Neural cell (in vitro differentiated cells): ENCODE results near the gene UBASH3B. TPM values are rescaled to one million over a fixed set of nuclear protein-coding genes. Genes with fewer than 3 reads are reported as not detected.

Experiments
- H2AFZ ChIP-seq: fragments of 200-600, 300-800 bp; sonication (generic), shearing (Covaris generic); 2 replicates; pipeline ENCODE4 v1.6.0; 2014; ENCODE audit warnings: low read depth, mild to moderate bottlenecking, antibody characterized with exemption, low read length, moderate library complexity
- H3F3A ChIP-seq: fragments of 200-600 bp; shearing (Covaris generic); 2 replicates; pipeline ENCODE4 v1.6.1; 2016; ENCODE audit warnings: mild to moderate bottlenecking, moderate library complexity, mixed read lengths, antibody characterized with exemption, low read length; ENCODE audit not compliant: insufficient read depth, poor library complexity, severe bottlenecking
- H3K27ac ChIP-seq: fragments of 200-600, 300-800 bp; sonication (generic), shearing (Covaris generic); 2 replicates; pipeline ENCODE4 v1.5.1; 2014; ENCODE audit warnings: mild to moderate bottlenecking, low read length, moderate library complexity
- H3K27me3 ChIP-seq: fragments of 300-800, 200-600 bp; sonication (generic), shearing (Covaris generic); 2 replicates; pipeline ENCODE4 v1.6.0; 2014; ENCODE audit warnings: mild to moderate bottlenecking, low read depth, low read length, moderate library complexity; ENCODE audit not compliant: insufficient read depth
- H3K36me3 ChIP-seq: fragments of 300-800, 200-600 bp; sonication (generic), shearing (Covaris generic); 2 replicates; pipeline ENCODE4 v1.5.1; 2014; ENCODE audit warnings: mild to moderate bottlenecking, antibody characterized with exemption, low read length, moderate library complexity; ENCODE audit not compliant: insufficient read depth
- H3K4me2 ChIP-seq: fragments of 300-800, 200-600 bp; sonication (generic), shearing (Covaris generic); 2 replicates; pipeline ENCODE4 v1.6.0; 2014; ENCODE audit warnings: mild to moderate bottlenecking, low read length
- H3K4me3 ChIP-seq: fragments of 300-800, 200-600 bp; sonication (generic), shearing (Covaris generic); 2 replicates; pipeline ENCODE4 v1.5.1; 2014; ENCODE audit warnings: mild to moderate bottlenecking, low read length, moderate library complexity
- H3K79me2 ChIP-seq: fragments of 200-600 bp; shearing (Covaris generic); replicated peaks from 2 replicates; pipeline ENCODE4 v1.6.0; 2014; ENCODE audit warnings: mild to moderate bottlenecking, low read length, moderate library complexity; ENCODE audit not compliant: insufficient read depth
- H3K9ac ChIP-seq: fragments of 300-800, 200-600 bp; sonication (generic), shearing (Covaris generic); 2 replicates; pipeline ENCODE4 v1.6.1; 2016; ENCODE audit warnings: mild to moderate bottlenecking, low read length, mixed read lengths
- H3K9me2 ChIP-seq: fragments of 200-600 bp; shearing (Covaris generic); 2 replicates; pipeline ENCODE4 v1.6.1; 2016; ENCODE audit warnings: mild to moderate bottlenecking, low read length, mixed read lengths; ENCODE audit not compliant: insufficient read depth
- H3K9me3 ChIP-seq: fragments of 200-600, 300-800 bp; sonication (generic), shearing (Covaris generic); 2 replicates; pipeline ENCODE4 v1.6.1; 2016; ENCODE audit warnings: mild to moderate bottlenecking, mixed run types, low read length, moderate library complexity, mixed read lengths
- H4K20me1 ChIP-seq: fragments of 200-600 bp; shearing (Covaris generic); 2 replicates; pipeline ENCODE4 v1.6.1; 2016; ENCODE audit warnings: mild to moderate bottlenecking, mixed run types; ENCODE audit not compliant: insufficient read depth
- EP300 ChIP-seq: fragments of 450-650 bp; conservative IDR thresholded peaks from 2 replicates; pipeline ENCODE4 v1.6.1; 2014; ENCODE audit warnings: antibody characterized with exemption, mild to moderate bottlenecking, moderate library complexity; ENCODE audit not compliant: poor library complexity, severe bottlenecking
- EZH2 ChIP-seq: fragments of 200-600, 300-800 bp; shearing (Covaris generic), sonication (generic); IDR thresholded peaks from 2 replicates; pipeline ENCODE4 v1.6.1; 2014; ENCODE audit warnings: antibody characterized with exemption, low read length, borderline replicate concordance, mild to moderate bottlenecking; ENCODE audit not compliant: insufficient read depth, poor library complexity, severe bottlenecking
- MXI1 ChIP-seq: fragments of 450-650 bp; conservative IDR thresholded peaks from 2 replicates; pipeline ENCODE4 v1.6.1; 2014; ENCODE audit warnings: antibody characterized with exemption, mild to moderate bottlenecking; ENCODE audit not compliant: poor library complexity, severe bottlenecking
- POLR2AphosphoS5 ChIP-seq: IDR thresholded peaks from 2 replicates; pipeline ENCODE4 v1.6.1; 2012
- RAD21 ChIP-seq: fragments of 450-650 bp; conservative IDR thresholded peaks from 2 replicates; pipeline ENCODE4 v1.6.1; 2014; ENCODE audit warnings: antibody characterized with exemption, mild to moderate bottlenecking, moderate library complexity
- REST ChIP-seq: IDR thresholded peaks from 2 replicates; pipeline ENCODE4 v1.6.1; 2012; ENCODE audit warnings: borderline replicate concordance
- SMC3 ChIP-seq: fragments of 450-650 bp; conservative IDR thresholded peaks from 2 replicates; pipeline ENCODE4 v1.6.1; 2014; ENCODE audit warnings: antibody characterized with exemption, mild to moderate bottlenecking, moderate library complexity; ENCODE audit not compliant: poor library complexity
- TAF1 ChIP-seq: IDR thresholded peaks from 2 replicates; pipeline ENCODE4 v1.6.1; 2012; ENCODE audit warnings: low read depth
- polyA plus RNA-seq: library from polyadenylated mRNA; depleted of rRNA; stranded (reverse); fragments of >200 nt; gene quantifications from 2 replicates; pipeline ENCODE4 v1.2.3, GENCODE V29; 2014
- TF ChIP-seq, protein P1 (sequence below): fragments of 450-650 bp; IDR thresholded peaks from 2 replicates; pipeline ENCODE4 v1.5.1; 2014; ENCODE audit warnings: antibody characterized with exemption, mild to moderate bottlenecking, moderate library complexity; ENCODE audit not compliant: poor library complexity, severe bottlenecking

UBASH3B gene
- polyA plus RNA-seq, 1 donor from 2014 or later: 4.2 TPM

DNA sequence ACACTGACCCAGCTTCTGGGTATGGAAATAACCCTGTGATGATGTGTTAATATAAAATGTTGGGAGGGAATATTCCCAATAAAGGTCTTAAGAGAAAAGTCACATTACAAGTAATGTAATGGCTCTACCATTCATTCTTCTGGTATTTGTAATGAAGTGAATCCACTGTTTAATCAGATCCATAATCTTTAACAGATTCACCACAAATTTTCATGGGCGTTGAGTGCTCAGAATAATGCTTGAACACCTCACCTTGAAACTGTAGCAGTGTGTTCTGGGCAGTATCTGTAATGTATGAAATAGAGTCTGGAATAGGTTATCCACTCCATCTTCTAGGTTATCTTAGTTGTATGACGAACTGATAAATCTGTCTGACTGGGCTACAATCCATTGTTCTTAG lies 156.2 kb downstream of the UBASH3B start:
- H3K9ac ChIP-seq: no peak overlapping the region
- no peaks in the 10 kb centered on the region for H3K36me3 ChIP-seq
- no peaks in the 10 kb centered on the region for H3K9me2 ChIP-seq
- H3K79me2 ChIP-seq: no peaks in the 10 kb centered on the region
- no peaks in the 10 kb centered on the region for H4K20me1 ChIP-seq
- no peak overlapping the region for H3K4me2 ChIP-seq
- no peaks in the 10 kb centered on the region for H3F3A ChIP-seq
- H2AFZ ChIP-seq: no peak overlapping the region
- no peak overlapping the region for H3K27ac ChIP-seq
- H3K27me3 ChIP-seq: no peaks in the 10 kb centered on the region
- no peaks in the 10 kb centered on the region for H3K9me3 ChIP-seq
- TF ChIP-seq POLR2AphosphoS5 (no peak), RAD21 (no peak), MXI1 (no peak), TAF1 (no peak), EP300 (no peak), REST (no peak), SMC3 (no peak), EZH2 (no peak)
- TF ChIP-seq, protein P1, sequence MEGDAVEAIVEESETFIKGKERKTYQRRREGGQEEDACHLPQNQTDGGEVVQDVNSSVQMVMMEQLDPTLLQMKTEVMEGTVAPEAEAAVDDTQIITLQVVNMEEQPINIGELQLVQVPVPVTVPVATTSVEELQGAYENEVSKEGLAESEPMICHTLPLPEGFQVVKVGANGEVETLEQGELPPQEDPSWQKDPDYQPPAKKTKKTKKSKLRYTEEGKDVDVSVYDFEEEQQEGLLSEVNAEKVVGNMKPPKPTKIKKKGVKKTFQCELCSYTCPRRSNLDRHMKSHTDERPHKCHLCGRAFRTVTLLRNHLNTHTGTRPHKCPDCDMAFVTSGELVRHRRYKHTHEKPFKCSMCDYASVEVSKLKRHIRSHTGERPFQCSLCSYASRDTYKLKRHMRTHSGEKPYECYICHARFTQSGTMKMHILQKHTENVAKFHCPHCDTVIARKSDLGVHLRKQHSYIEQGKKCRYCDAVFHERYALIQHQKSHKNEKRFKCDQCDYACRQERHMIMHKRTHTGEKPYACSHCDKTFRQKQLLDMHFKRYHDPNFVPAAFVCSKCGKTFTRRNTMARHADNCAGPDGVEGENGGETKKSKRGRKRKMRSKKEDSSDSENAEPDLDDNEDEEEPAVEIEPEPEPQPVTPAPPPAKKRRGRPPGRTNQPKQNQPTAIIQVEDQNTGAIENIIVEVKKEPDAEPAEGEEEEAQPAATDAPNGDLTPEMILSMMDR: no peak
- H3K4me3 ChIP-seq: no peak overlapping the region

DNA sequence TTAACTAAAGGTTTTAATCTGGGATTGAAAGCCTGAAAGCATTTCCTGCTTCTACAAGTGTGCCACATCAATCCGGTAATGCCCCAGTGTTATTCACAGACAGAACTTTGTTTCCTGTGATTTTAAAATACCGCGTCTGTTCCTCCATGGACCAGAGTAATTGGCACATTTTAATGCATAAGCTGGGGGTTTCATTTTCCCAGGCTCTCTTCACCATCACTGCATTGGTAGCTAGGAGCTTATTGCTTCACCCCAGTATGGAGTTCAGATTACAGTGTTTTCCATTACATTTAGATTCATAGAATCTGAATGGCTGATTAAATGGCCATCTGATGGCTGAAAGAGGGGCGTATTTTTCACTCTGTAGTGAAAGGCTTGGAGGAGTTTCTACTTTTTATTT lies 157.1 kb downstream of the UBASH3B start:
- Histone ChIP-seq H3K9me2 (no peaks in the 10 kb centered on the region), H3K4me2 (no peak overlapping the region), H3K9me3 (no peaks in the 10 kb centered on the region), H4K20me1 (no peaks in the 10 kb centered on the region), H3K27ac (no peak overlapping the region), H3K79me2 (no peaks in the 10 kb centered on the region), H3F3A (no peaks in the 10 kb centered on the region), H3K4me3 (no peak overlapping the region), H3K9ac (no peak overlapping the region), H3K36me3 (no peaks in the 10 kb centered on the region), H3K27me3 (no peaks in the 10 kb centered on the region), H2AFZ (no peak overlapping the region)
- TF ChIP-seq POLR2AphosphoS5: no peak
- TF ChIP-seq REST: no peak
- TF ChIP-seq EP300: no peak
- TF ChIP-seq, protein P1: no peak
- TF ChIP-seq SMC3: no peak
- TF ChIP-seq EZH2: no peak
- TF ChIP-seq TAF1: no peak
- no peak for TF ChIP-seq RAD21
- no peak for TF ChIP-seq MXI1
